ENCODE data around the gene ATP5MC3. TPM values are rescaled to one million over a fixed set of nuclear protein-coding genes. Genes with fewer than 3 reads are reported as not detected.

The ATP5MC3 gene
- total RNA-seq, 1 donor from 2014 or later: 159 TPM

- Histone ChIP-seq H3K4me3 (ENCODE audit: low read depth, low read length) (peak within 1 kb of the TSS; percentile 74), H3K36me3 (ENCODE audit: control insufficient read depth, insufficient read depth, low read length) (no peaks in the 10 kb centered on the region), H3K27me3 (ENCODE audit: control insufficient read depth, insufficient read depth, low read length) (no peaks in the 10 kb centered on the region)
- DNase-seq (ENCODE audit: low read depth): peak; percentile 99
- TF ChIP-seq, protein P1, sequence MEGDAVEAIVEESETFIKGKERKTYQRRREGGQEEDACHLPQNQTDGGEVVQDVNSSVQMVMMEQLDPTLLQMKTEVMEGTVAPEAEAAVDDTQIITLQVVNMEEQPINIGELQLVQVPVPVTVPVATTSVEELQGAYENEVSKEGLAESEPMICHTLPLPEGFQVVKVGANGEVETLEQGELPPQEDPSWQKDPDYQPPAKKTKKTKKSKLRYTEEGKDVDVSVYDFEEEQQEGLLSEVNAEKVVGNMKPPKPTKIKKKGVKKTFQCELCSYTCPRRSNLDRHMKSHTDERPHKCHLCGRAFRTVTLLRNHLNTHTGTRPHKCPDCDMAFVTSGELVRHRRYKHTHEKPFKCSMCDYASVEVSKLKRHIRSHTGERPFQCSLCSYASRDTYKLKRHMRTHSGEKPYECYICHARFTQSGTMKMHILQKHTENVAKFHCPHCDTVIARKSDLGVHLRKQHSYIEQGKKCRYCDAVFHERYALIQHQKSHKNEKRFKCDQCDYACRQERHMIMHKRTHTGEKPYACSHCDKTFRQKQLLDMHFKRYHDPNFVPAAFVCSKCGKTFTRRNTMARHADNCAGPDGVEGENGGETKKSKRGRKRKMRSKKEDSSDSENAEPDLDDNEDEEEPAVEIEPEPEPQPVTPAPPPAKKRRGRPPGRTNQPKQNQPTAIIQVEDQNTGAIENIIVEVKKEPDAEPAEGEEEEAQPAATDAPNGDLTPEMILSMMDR (IDR thresholded peaks at IDR 0.05; ENCODE audit: insufficient read depth, low read length, poor library complexity, severe bottlenecking): no peak
Observed at GRCh38 chr2:175167792-175168563, 13.5 kb downstream of the ATP5MC3 start, which contains the start of gene ATF2. Gene ATF2 (minus strand): TSS chr2:175168203. CDS start chr2:175136443, 31,760 bp downstream.

DNA sequence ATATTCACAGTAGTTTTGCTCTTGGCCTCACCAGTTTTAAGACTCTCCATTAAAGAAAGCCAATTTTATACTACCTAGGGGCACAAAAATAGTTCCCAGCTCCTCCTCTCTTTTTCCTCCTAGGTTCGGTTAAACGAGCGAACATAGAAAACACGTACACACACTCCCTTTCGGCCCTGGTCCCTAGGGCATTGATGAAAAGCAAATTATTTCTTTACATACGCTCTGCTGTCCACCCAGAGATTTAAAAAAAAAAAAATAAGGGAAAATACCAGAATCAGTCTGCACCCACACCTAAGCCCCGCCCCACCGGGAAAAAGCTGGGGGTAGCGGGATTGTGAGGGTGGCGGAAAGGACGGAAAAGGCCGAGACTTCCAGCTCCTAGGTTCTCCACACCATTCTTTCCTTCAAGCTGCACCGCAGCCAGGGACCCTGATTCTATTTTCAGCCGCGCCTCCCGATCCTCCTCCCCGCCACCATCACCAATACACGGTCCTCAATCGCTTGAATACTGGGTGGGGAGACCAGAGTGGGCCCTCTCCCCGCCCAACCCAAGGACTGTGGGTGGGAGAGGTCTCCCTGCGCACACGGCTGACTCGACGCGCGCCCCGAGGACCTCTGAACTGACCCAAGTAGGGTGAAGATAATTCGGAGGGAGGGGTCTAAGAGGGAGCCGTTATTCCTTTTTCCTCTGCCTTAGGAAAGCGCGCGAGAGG is 14.3 kb downstream of the ATP5MC3 start:
- H3K36me3 ChIP-seq (ENCODE audit: control insufficient read depth, insufficient read depth, low read length): no peaks in the 10 kb centered on the region
- TF ChIP-seq, protein P1 (IDR thresholded peaks at IDR 0.05; ENCODE audit: insufficient read depth, low read length, poor library complexity, severe bottlenecking): no peak
- H3K4me3 ChIP-seq (ENCODE audit: low read depth, low read length): peak overlapping the region; percentile 74
- no peaks in the 10 kb centered on the region for H3K27me3 ChIP-seq (ENCODE audit: control insufficient read depth, insufficient read depth, low read length)
- DNase-seq (ENCODE audit: low read depth): no peak

DNA sequence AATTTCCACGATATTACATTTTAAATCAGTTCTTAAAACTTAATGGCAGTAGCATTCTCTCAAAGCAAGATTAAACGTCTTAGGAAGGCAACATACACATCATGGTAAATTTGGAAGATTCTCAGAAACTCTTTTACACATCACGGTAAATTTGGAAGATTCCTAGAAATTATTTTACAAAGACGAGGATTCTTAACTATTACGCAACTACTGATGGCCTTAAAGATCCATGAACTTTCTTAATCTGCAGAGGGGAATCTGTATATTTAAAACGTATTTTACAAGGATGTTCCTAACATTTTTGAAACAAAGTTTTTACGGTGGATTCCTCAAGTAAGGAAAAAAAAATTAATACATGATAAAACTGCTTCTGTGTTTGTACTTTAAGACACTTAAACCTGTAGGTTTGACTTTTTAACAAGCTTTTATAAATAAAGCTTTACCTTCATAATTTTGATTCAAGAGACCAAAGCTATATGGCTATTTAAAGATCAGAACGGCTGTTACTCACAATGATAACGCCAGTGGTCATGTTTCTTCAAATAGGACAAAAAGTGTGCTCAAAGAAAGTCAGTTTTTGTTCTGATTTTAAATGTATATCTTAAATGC is 15.2 kb downstream of the ATP5MC3 start:
- Histone ChIP-seq H3K4me3 (ENCODE audit: low read depth, low read length) (peak overlapping the region; percentile 74), H3K36me3 (ENCODE audit: control insufficient read depth, insufficient read depth, low read length) (no peaks in the 10 kb centered on the region), H3K27me3 (ENCODE audit: control insufficient read depth, insufficient read depth, low read length) (no peaks in the 10 kb centered on the region)
- no peak for DNase-seq (ENCODE audit: low read depth)
- TF ChIP-seq, protein P1 (IDR thresholded peaks at IDR 0.05; ENCODE audit: insufficient read depth, low read length, poor library complexity, severe bottlenecking): no peak

GRCh38 chr2:175164235-175164634 is 17.3 kb downstream of the ATP5MC3 start:
- no peak overlapping the region for H3K4me3 ChIP-seq (ENCODE audit: low read depth, low read length)
- H3K36me3 ChIP-seq (ENCODE audit: control insufficient read depth, insufficient read depth, low read length): no peaks in the 10 kb centered on the region
- DNase-seq (ENCODE audit: low read depth): no peak
- TF ChIP-seq, protein P1 (IDR thresholded peaks at IDR 0.05; ENCODE audit: insufficient read depth, low read length, poor library complexity, severe bottlenecking): no peak
- no peaks in the 10 kb centered on the region for H3K27me3 ChIP-seq (ENCODE audit: control insufficient read depth, insufficient read depth, low read length)

GRCh38 chr2:175158894-175159293 is 22.6 kb downstream of the ATP5MC3 start:
- TF ChIP-seq, protein P1 (IDR thresholded peaks at IDR 0.05; ENCODE audit: insufficient read depth, low read length, poor library complexity, severe bottlenecking): no peak

More at GRCh38 chr2:175158894-175159293, 22.6 kb downstream of the ATP5MC3 start:
- Histone ChIP-seq H3K36me3 (ENCODE audit: control insufficient read depth, insufficient read depth, low read length) (no peaks in the 10 kb centered on the region), H3K27me3 (ENCODE audit: control insufficient read depth, insufficient read depth, low read length) (no peaks in the 10 kb centered on the region), H3K4me3 (ENCODE audit: low read depth, low read length) (no peak overlapping the region)
- no peak for DNase-seq (ENCODE audit: low read depth)

All from kidney epithelial cell (primary cell).